Measurements from ENCODE around the gene HDDC2. TPM values are rescaled to one million over a fixed set of nuclear protein-coding genes. Genes with fewer than 3 reads are reported as not detected.

The HDDC2 gene
- total and polyA plus RNA-seq, 2 of the 8 experiments (the other 6 are each of a cell fraction or from before 2014, with no cell fraction given), result 89.3 to 129 TPM

- H4K20me1 ChIP-seq (replicated peaks in 1 of 2; ENCODE audit: control insufficient read depth in 1 of 2, insufficient read depth in 2 of 2, low read length in 2 of 2), result no peaks in the 10 kb centered on the region
- WGBS, 2 experiments (ENCODE audit: extremely low coverage in 1 of 2, insufficient coverage in 1 of 2, insufficient read length in 1 of 2, insufficient replicate concordance in 2 of 2, low coverage in 1 of 2, low lambda C conversion rate in 2 of 2, missing lambda C conversion rate in 1 of 2), result 24% methylated on average over 10 of the region's 10 CpGs; no CpG with 5 or more reads in 1 of the 2 experiments
- no peak overlapping the region for H2BK15ac ChIP-seq (ENCODE audit: low read length)
- no peak overlapping the region for H4K91ac ChIP-seq (replicated peaks; ENCODE audit: insufficient read length, low read length)
- H3K79me2 ChIP-seq (ENCODE audit: control insufficient read depth in 1 of 2, insufficient read depth in 2 of 2, low read length in 2 of 2), result no peaks in the 10 kb centered on the region
- no peaks in the 10 kb centered on the region for H3K36me3 ChIP-seq (ENCODE audit: control insufficient read depth in 2 of 4, insufficient read depth in 4 of 4, low read length in 3 of 4)
- H3K79me1 ChIP-seq (ENCODE audit: low read depth, low read length), result no peaks in the 10 kb centered on the region
- no peak overlapping the region for H3K18ac ChIP-seq (ENCODE audit: extremely low read depth, low read length)
- no peak overlapping the region for H3K27ac ChIP-seq (ENCODE audit: low read depth, low read length)
- no peak overlapping the region for H3K56ac ChIP-seq (replicated peaks; ENCODE audit: insufficient read length, low read depth, low read length)
- H3K4me1 ChIP-seq (replicated peaks in 1 of 4; ENCODE audit: control insufficient read depth in 3 of 4, insufficient read depth in 4 of 4, low read length in 3 of 4), result peaks cover 0 to 2% (median 0%) of the 10 kb centered on the region in 4 experiments; a peak in 1 of 7 replicates
- CTCF ChIA-PET (ENCODE audit: partially characterized antibody), result interaction anchor here (0.6 to 9.6 kb wide), 64 partner anchors 9 to 1826 kb away, joined by 3 to 158 read pairs (median 5); partner anchors contain the start of genes HDDC2, HINT3 and NCOA7
- H3K9ac ChIP-seq (replicated peaks in 1 of 4; ENCODE audit: extremely low read depth in 1 of 4, low read depth in 3 of 4, low read length in 3 of 4), result no peak overlapping the region
- H2BK12ac ChIP-seq (ENCODE audit: low read depth, low read length), result no peak overlapping the region
- no peaks in the 10 kb centered on the region for H3K23me2 ChIP-seq (ENCODE audit: low read depth, low read length)
- H3K14ac ChIP-seq (ENCODE audit: insufficient read length), result no peak overlapping the region
- H2AK5ac ChIP-seq (ENCODE audit: low read depth, low read length), result no peak overlapping the region
- DNase-seq (ENCODE audit: low read depth in 1 of 2, low spot score in 2 of 2), result peak in 1 of 2 experiments; percentile 59
- no peak overlapping the region for H2BK20ac ChIP-seq (ENCODE audit: low read length)
- no peak overlapping the region for H4K5ac ChIP-seq (ENCODE audit: insufficient read length, low read depth, low read length)
- H3K4ac ChIP-seq (replicated peaks; ENCODE audit: insufficient read length, low read depth, low read length), result no peak overlapping the region
- TF ChIP-seq TBP (IDR thresholded peaks at IDR 0.05; ENCODE audit: low read depth, low read length) (peak; percentile 74), YY1 (IDR thresholded peaks at IDR 0.05; ENCODE audit: low read depth, low read length) (0 out of 2 replicates have a peak, but pooled peaks have one; percentile 21), E2F6 (IDR thresholded peaks at IDR 0.05) (no peak), RAD21 (IDR thresholded peaks at IDR 0.05 in 1 of 2, conservative IDR thresholded peaks at IDR 0.05 in 1 of 2; ENCODE audit: low read depth in 2 of 2, low read length in 2 of 2) (peak; percentile 97 to 98), CTCF (IDR thresholded peaks at IDR 0.05; ENCODE audit: control extremely low read depth in 1 of 3, insufficient read depth in 1 of 3, low read depth in 1 of 3, low read length in 3 of 3) (peak; percentile 72 to 92 (median 81)), ATF2 (IDR thresholded peaks at IDR 0.05; ENCODE audit: low read length) (no peak)
- H2BK120ac ChIP-seq (replicated peaks; ENCODE audit: low read depth, low read length), result no peak overlapping the region
- POLR2A ChIA-PET (ENCODE audit: partially characterized antibody), result interaction anchor here (0.8 to 1.5 kb wide), 3 partner anchors 18 to 452 kb away, joined by 3 to 5 read pairs (median 4); no protein-coding TSS in a partner anchor
- no peak overlapping the region for H3K4me2 ChIP-seq (ENCODE audit: insufficient read depth in 1 of 2, low read depth in 2 of 2, low read length in 2 of 2)
- H3K23ac ChIP-seq (ENCODE audit: insufficient read length), result no peak overlapping the region
- no peak overlapping the region for H3K4me3 ChIP-seq (ENCODE audit: extremely low read depth in 1 of 4, insufficient read depth in 2 of 4, low read depth in 3 of 4, low read length in 4 of 4)
- no peaks in the 10 kb centered on the region for H3K9me3 ChIP-seq (ENCODE audit: insufficient read depth in 2 of 2, low read depth in 1 of 2, low read length in 1 of 2)
- no peaks in the 10 kb centered on the region for H3K27me3 ChIP-seq (replicated peaks in 1 of 4; ENCODE audit: control insufficient read depth in 3 of 4, extremely low read depth in 1 of 4, insufficient read depth in 3 of 4, low read length in 3 of 4)
- H4K8ac ChIP-seq (ENCODE audit: extremely low read depth, insufficient read depth, low read length), result no peak overlapping the region
- FAIRE-seq, result peak; percentile 95
- H2AFZ ChIP-seq (ENCODE audit: low read length), result no peak overlapping the region
- H2BK5ac ChIP-seq (ENCODE audit: low read depth, low read length), result no peak overlapping the region
These were observed 12.3 kb upstream of the HDDC2 start for GRCh38 chr6:125314009-125314581.

All from H1 (cell line).